Measurements from ENCODE around the gene SUSD3.

The SUSD3 gene

GRCh38 chr9:93122721-93123221 is 64.3 kb downstream of the SUSD3 start:
- DNase-seq (ENCODE audit: low spot score) = no peak

DNA sequence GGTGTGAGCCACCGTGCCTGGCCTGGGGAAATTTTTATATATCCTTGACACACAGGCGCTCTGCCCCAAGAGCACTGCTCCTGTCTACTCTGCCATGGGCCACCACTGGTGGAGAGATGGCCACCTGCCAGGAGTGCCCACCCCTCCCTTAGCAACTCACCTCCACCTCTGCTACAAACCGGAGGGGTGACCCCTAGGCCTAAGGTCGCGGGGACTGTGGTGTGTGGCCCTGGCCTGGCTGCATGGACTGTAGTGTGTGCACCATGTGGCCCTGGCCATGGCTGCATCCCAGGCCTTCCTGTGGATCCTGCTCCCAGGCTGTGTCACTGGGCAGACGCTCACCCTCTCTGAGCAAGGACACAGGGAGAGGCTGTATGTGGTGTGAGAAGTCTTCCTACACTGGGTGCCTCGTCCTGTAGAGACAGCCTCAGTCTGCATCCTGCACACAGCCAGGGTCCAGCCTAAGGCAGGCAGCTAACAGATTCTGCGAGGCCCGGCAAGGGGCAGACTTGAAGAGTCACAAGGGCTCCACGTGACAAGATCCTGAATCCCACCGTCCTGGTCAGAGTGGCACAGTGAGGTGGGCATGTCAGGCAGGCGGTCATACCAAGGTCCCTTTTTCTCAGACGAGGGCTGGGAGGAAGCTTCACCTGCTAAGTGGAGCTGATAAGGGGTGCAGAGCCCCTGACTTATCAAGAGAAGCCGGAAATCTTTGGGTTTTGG is 65.2 kb downstream of the SUSD3 start:
- no peak for DNase-seq (ENCODE audit: low spot score)

DNA sequence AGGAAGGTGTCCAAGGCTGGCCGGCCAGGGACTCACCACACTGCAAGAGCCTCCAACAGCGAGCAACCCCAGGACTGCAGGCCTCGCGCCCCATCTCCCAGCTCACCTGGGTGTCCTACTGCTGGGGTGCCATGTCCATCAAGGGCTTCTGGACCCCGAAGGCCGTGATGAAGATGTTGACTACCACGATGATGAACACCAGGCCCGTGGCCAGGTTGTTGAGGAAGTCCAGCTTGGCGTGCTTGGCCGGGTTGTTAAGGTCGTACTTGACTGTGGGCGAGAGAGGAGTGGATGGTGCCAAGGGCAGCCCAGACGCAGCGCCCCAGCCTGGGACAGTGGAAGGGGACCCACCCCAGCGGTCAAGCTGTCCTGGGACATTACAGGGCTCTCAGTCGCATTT is 66.3 kb downstream of the SUSD3 start:
- no peak for DNase-seq (ENCODE audit: low spot score)

- no peak for DNase-seq (ENCODE audit: low spot score)
These were observed 66.9 kb downstream of the SUSD3 start for GRCh38 chr9:93125331-93125894.

DNA sequence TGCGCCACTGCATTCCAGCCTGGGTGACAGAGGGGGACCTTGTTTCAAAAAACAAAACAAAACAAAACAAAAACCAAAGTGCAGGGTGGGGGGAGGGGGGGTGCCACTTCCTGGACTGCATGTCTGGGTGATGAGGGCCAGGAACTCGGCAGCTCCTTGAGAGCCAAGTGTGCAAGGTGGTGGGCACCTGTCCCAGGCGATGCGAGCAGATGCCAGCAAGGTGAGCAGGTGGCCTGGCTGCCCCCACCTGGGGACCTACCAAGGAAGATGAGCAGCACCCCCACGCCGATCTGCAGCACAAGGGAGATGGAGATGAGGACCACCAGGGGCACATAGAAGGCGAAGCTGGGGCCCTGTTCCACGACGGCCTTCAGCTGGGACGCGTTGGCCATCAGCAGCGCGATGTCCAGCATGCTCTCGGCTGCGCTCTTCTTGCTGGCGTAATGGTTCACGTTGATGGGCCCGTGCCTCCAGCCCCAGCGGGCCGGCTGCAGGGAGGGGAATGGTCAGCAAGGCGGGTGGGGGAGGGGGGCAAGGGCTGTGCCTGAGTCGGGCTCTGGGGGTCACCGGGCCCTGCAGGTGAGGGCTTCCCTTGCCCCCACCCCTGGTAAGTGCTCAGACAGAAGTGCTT is 67.8 kb downstream of the SUSD3 start:
- DNase-seq (ENCODE audit: low spot score) = no peak

- no peak for DNase-seq (ENCODE audit: low spot score)
These were observed 68.4 kb downstream of the SUSD3 start for GRCh38 chr9:93126825-93127368.

GRCh38 chr9:93127395-93127911 is 69.0 kb downstream of the SUSD3 start:
- no peak for DNase-seq (ENCODE audit: low spot score)

DNA sequence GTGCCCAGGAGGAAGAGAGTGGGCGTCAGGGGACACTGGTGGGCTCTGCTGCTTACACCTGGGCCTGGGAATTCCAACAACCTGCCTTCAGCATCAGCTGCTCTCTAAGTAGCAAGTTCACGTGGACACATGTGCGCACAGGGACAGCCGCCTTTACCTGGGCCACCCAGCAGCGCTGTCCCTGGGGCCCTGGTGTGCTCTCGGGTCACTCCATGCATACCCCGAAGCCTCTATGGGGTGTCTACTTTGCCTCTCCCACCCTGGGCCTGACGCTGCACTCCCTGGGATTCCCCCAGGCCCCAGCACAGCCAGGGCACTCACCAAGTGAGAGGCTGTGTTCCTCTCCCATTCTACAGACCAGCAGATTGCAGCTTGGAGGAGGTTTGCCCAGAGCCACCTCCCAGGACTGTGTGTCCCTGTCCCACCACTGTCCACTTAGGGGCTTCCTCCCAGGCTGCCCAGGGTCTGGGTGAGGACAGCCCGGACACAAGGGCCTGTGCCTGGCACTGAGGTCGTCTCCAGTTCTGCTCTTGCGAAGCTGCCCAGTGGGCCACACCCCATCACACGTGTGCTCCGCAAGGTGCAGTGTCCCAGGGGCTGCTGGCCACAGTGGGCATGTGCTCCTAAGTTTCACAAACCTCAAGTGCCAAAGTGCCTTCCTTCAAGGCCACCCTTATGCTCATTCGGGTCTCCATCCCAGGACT is 69.7 kb downstream of the SUSD3 start:
- DNase-seq (ENCODE audit: low spot score) = no peak

DNA sequence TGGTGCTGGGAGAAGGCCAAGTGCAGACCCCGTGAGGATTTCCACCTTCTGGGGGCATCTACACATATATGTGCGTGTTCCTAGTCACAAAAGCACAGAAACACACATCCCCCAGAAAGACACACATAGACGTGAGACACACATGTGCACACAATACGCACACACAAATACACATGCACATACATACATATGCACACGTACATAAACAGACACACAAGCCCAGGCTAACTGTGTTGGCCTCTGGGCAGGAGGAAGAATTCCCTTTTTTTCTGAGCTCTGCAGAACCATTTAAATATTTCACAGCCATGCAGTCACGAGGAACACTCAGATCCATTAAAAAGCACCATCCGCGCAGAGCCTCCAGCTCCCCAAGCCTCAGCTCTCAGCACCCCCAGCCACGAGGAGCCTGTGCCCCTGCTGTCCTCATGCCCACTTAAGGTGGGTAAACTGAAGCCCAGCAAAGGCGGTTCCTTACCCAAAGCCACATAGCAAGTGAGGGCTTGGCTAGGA is 70.3 kb downstream of the SUSD3 start:
- DNase-seq (ENCODE audit: low spot score) = no peak

- DNase-seq (ENCODE audit: low spot score) = no peak
These were observed 70.8 kb downstream of the SUSD3 start for GRCh38 chr9:93129286-93129685.

GRCh38 chr9:93129691-93130500 is 71.4 kb downstream of the SUSD3 start:
- no peak for DNase-seq (ENCODE audit: low spot score)

GRCh38 chr9:93130861-93131481 is 72.5 kb downstream of the SUSD3 start:
- DNase-seq (ENCODE audit: low spot score) = no peak

DNA sequence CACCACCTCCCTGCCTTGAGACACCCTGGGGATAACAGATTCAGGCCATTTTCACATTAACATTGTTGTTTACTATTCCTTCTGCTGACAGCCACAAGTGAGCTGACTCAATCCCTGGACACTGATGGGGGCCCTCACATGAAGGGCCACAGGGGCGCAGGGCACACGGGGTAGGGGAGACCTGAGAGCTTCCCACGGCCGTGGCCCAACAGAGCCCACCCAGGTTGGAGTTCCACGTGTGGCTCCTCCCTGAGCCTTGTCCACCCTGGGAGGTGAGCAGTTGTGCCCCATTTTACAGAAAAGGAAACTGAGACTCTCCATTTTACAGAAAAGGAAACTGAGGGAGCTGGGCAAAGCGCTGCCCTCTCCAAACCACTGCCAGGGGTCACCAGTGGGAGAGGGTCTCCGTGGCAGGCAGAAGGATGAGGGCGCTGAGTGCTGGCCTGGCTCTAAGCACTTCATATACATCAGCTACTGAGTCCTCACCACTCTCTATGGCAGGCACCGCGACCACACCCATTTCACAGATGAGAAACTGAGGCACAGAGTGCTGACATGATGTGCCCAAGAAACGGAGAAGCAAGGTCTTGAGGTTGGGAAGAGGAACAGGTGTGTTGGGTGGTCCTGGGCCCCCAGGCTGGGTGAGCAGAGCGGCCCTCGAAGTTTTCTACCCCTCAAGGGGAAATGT is 73.2 kb downstream of the SUSD3 start:
- no peak for DNase-seq (ENCODE audit: low spot score)

- DNase-seq (ENCODE audit: low spot score) = no peak
These were observed 73.9 kb downstream of the SUSD3 start for GRCh38 chr9:93132287-93132927.

DNA sequence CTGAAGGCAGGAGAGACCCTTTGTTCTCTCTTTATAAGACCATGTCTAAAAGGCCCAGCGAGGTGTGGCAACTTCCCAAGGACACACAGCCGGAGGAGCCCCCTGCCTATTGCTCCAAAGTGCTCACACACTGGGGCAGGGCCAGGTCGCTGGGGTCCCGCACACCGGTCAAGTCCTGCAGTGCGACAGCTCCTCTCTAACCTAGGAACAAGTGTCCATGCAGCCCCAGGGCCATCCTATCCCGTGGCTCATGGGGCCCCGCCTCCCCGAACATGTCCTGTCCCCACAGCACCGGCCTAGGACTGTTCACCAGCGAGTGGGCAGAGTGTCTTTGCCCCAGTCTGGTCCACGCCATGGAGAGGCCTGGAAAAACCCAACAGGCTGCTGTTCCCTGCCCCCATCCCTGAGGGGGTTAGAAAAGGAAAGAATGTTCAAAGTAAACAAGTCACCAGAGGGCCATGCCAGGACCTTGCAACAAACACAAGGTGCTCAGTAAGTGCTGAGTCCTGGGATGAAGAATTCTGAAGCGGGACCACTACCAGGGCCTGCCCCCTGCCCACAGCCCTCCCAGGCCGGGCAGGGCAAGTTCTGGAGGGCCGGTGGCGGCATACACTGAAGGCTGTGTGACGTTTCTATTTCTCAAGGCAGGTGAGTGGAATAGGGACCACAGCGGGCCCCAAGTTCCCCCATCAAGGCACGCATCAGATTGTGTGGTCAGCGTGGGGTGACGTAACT is 74.6 kb downstream of the SUSD3 start:
- DNase-seq (ENCODE audit: low spot score) = no peak

DNA sequence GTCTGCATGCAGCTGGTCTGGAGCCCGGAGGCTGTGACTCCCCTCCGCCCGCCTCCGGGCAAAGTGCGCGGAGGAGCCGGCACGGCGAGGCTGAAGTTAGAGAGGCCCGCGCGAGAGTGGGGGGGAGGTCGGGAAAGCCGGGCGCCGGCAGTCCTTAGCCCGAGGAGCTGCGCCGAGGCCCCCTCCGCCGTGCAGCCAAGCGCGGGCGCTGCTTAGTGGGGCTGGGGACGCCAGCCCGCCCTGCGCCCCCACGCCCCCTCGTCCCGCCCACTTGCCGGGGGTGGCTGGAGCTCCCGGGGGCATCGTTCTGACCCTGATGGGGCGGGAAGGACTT is 75.1 kb downstream of the SUSD3 start:
- peak; percentile 51 for DNase-seq (ENCODE audit: low spot score)

GRCh38 chr9:93134015-93134739 is 75.7 kb downstream of the SUSD3 start, which contains the start of gene NINJ1:
Gene NINJ1, minus strand, starts transcription at chr9:93134251. Its CDS starts 34 bp downstream, at chr9:93134217.
- peak; percentile 53 for DNase-seq (ENCODE audit: low spot score)

Measured in SK-N-DZ (cell line).